Measurements from ENCODE around the gene RPL38. TPM values are rescaled to one million over a fixed set of nuclear protein-coding genes. Genes with fewer than 3 reads are reported as not detected.

The RPL38 gene
- total and polyA plus RNA-seq, 3 donors from 2014 or later: 345 to 1,788 (median 563) TPM

DNA sequence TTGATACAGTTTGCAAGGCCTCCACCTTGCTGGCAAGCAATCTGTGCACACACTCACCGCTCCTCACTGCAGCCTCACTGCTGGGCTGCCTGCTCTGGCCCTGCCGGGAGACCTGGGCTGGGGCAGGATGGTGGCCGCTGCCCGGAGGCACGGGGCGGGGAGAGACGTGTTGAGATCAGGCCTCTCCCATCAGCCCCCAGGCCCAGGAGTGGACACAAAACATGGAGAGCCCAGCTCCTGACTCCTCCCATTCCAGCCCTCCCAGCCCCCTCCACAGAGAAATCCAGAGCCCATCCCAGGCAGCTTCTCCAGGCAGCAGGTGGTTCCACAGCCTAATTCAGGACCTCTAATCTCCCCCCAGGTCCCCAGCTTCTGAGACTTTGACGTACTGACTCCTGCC, 23.1 kb upstream of the RPL38 start:
- Histone ChIP-seq H3K36me3 (ENCODE audit: low read depth, missing control alignments) (no peaks in the 10 kb centered on the region), H3K4me1 (no peaks in the 10 kb centered on the region), H3K4me3 (no peak overlapping the region), H3K27me3 (no peaks in the 10 kb centered on the region), H3K9me3 (no peaks in the 10 kb centered on the region), H3K27ac (no peak overlapping the region)
- 72 to 84% methylated on average over 8 of the region's 8 CpGs for WGBS, 2 donors
- TF ChIP-seq, protein P1, sequence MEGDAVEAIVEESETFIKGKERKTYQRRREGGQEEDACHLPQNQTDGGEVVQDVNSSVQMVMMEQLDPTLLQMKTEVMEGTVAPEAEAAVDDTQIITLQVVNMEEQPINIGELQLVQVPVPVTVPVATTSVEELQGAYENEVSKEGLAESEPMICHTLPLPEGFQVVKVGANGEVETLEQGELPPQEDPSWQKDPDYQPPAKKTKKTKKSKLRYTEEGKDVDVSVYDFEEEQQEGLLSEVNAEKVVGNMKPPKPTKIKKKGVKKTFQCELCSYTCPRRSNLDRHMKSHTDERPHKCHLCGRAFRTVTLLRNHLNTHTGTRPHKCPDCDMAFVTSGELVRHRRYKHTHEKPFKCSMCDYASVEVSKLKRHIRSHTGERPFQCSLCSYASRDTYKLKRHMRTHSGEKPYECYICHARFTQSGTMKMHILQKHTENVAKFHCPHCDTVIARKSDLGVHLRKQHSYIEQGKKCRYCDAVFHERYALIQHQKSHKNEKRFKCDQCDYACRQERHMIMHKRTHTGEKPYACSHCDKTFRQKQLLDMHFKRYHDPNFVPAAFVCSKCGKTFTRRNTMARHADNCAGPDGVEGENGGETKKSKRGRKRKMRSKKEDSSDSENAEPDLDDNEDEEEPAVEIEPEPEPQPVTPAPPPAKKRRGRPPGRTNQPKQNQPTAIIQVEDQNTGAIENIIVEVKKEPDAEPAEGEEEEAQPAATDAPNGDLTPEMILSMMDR (IDR thresholded peaks at IDR 0.05): no peak
- no peak for TF ChIP-seq POLR2A (IDR thresholded peaks at IDR 0.05)
- intact Hi-C loops (cut with DNase I; ENCODE audit: low total_unique reads): no loop called here
- DNase-seq: no peak

DNA sequence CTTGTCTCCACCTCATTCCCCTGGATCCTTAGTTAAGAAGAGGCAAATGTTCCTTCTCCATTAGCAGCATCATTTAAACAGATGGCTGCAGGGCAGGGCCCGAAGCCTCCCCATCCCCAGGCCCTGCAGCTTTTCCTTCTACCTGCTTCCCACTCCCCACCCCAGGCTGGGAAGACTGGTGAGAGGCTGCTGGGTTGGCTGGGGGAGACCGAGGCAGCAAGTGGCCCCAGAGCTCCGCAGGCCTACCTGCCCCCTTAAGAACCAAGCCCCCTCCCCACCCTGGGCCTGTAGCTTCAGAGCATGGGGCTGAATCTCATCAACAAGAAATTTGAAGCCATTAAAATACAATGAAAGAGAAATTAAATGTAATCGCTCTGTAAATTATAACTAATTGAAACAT, 22.1 kb upstream of the RPL38 start:
- Histone ChIP-seq H3K9me3 (no peaks in the 10 kb centered on the region), H3K4me1 (no peaks in the 10 kb centered on the region), H3K27ac (no peak overlapping the region), H3K27me3 (no peaks in the 10 kb centered on the region), H3K4me3 (no peak overlapping the region), H3K36me3 (ENCODE audit: low read depth, missing control alignments) (no peaks in the 10 kb centered on the region)
- TF ChIP-seq, protein P1 (IDR thresholded peaks at IDR 0.05): no peak
- TF ChIP-seq POLR2A (IDR thresholded peaks at IDR 0.05): no peak
- intact Hi-C loops (cut with DNase I; ENCODE audit: low total_unique reads): no loop called here
- WGBS, 2 donors: 96 to 98% methylated on average over 4 of the region's 4 CpGs
- DNase-seq: no peak

DNA sequence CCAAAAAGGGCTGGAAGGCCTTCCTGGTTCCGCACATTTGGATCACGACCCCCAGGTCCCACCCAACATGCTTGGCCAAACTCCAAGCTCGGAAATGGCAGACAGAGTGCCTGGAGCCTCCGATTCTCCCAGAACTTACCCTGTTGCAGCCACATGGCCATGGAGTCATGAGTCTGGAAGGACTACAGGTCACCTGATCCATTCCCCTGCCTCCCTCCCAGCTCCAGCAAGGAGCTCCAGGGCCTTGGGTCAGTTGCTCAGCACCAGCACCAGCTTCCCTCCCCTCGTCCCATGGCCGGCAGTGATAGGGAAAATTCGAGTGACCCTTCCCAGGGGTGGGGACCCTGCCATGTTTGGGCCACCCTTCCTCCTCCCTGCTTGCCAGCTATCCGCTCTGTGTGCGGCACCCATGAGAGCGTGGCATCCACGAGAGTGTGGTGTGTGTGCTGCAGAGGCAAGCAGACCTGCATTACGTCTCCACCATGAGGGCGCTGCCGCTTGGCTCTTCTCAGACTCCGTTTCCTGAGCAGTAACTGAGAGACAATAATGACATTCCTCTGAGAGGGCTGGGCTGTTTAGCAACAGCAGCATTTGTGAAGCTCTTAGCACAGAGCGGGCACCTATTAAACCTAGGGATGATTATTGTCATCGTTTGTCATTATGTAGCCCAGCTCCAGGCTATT, 21.3 kb upstream of the RPL38 start:
- no peak for DNase-seq
- Histone ChIP-seq H3K36me3 (ENCODE audit: low read depth, missing control alignments) (no peaks in the 10 kb centered on the region), H3K27me3 (no peaks in the 10 kb centered on the region), H3K9me3 (no peaks in the 10 kb centered on the region), H3K4me1 (no peaks in the 10 kb centered on the region), H3K27ac (no peak overlapping the region), H3K4me3 (no peak overlapping the region)
- TF ChIP-seq, protein P1 (IDR thresholded peaks at IDR 0.05): no peak
- TF ChIP-seq POLR2A (IDR thresholded peaks at IDR 0.05): no peak
- WGBS, 2 donors: 93 to 97% methylated on average over 5 to 17 of the region's 17 CpGs
- intact Hi-C loops (cut with DNase I; ENCODE audit: low total_unique reads): no loop called here

DNA sequence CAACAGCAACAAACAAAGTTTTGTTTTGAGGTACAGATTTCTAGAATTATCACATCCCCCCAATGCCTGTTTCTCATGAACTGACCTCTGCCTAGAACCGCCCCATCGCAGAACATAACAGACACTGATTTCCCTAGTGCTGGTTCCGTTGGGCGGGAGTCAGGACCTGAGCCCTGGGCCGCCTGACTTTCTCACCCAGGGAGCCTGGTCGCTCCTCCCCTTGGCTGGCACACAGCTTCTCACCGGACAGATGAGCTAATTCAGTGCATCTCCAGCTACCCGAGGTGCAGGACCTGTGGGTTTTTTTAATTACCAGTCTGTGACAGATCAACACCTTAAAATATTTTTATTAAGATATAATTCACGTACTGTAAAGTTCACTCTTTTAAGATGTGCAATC, 20.1 kb upstream of the RPL38 start:
- no peaks in the 10 kb centered on the region for H3K36me3 ChIP-seq (ENCODE audit: low read depth, missing control alignments)
- no peaks in the 10 kb centered on the region for H3K27me3 ChIP-seq
- 84 to 86% methylated on average over 9 of the region's 9 CpGs for WGBS, 2 donors
- DNase-seq: no peak
- no peak overlapping the region for H3K4me3 ChIP-seq
- no peaks in the 10 kb centered on the region for H3K4me1 ChIP-seq
- H3K27ac ChIP-seq: no peak overlapping the region
- intact Hi-C loops (cut with DNase I; ENCODE audit: low total_unique reads): no loop called here
- H3K9me3 ChIP-seq: no peaks in the 10 kb centered on the region
- no peak for TF ChIP-seq POLR2A (IDR thresholded peaks at IDR 0.05)
- TF ChIP-seq, protein P1 (IDR thresholded peaks at IDR 0.05): no peak

DNA sequence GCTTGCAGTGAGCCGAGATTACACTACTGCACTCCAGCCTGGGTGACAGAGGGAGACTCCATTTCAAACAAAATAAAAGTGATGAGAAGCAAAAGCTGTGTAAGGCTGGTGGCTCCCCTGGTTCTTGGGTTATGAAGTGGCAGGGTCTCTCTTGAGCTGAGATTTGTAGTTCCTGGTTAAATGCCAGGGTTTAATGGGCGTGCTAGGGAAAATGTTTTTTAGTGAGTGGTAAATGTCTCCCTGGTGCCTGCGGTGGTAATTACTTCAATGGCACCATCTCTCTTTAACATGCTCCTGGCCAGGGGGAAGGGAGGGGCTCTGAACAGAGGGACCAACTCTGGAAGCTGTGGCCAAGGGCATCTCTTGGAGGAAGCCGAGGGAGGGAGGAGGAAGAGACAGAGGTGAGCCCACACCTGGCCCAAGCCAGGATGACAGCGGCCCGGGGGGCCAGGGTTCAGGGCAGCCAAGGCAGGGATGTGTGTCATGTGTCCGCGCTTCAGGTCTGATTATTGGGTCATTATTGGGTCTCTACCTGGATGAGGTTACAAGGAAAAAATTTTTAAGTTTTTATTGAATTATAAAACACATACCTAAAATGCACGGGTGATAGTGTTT, 17.8 kb upstream of the RPL38 start:
- DNase-seq: no peak
- Histone ChIP-seq H3K4me1 (no peaks in the 10 kb centered on the region), H3K27ac (no peak overlapping the region), H3K27me3 (no peaks in the 10 kb centered on the region), H3K36me3 (ENCODE audit: low read depth, missing control alignments) (no peaks in the 10 kb centered on the region), H3K9me3 (no peaks in the 10 kb centered on the region), H3K4me3 (no peak overlapping the region)
- WGBS, 2 donors: 66 to 74% methylated on average over 9 of the region's 9 CpGs
- intact Hi-C loops (cut with DNase I; ENCODE audit: low total_unique reads): no loop called here
- no peak for TF ChIP-seq POLR2A (IDR thresholded peaks at IDR 0.05)
- TF ChIP-seq, protein P1 (IDR thresholded peaks at IDR 0.05): no peak

Measured in testis (tissue), 3 donors.